Astrocyte of the spinal cord (primary cell): ENCODE results near the gene PTBP3.
"Not testable (repeated sequence)": the region's sequence is repeated elsewhere in the genome, so short reads cannot be mapped to it uniquely, and the experiment has no call there.

ENCODE experiments used
- DNase-seq: peaks from one replicate; pipeline ENCODE4 v3.0.0; 2011; ENCODE audit warnings: low read depth, low spot score
- H3K4me3 ChIP-seq: 2 replicates; pipeline ENCODE4 v1.5.1; 2011; ENCODE audit warnings: low read depth, mild to moderate bottlenecking, low read length, moderate library complexity
- CTCF ChIP-seq: IDR thresholded peaks from 2 replicates; pipeline ENCODE4 v1.5.1; 2012; ENCODE audit warnings: low read depth, mild to moderate bottlenecking, low read length, inconsistent platforms
- in situ Hi-C: cut with HindIII; loops from 2 replicates; pipeline ENCODE4 v1.10.0; 2017; ENCODE audit warnings: low sequenced_read_pairs

PTBP3 gene

GRCh38 chr9:112371060-112371459 is 37.6 kb upstream of the PTBP3 start:
- H3K4me3 ChIP-seq: no peak overlapping the region
- no peak for DNase-seq
- no peak for TF ChIP-seq CTCF
- in situ Hi-C loops: no loop called here

- in situ Hi-C loops: no loop called here
- no peak overlapping the region for H3K4me3 ChIP-seq
- DNase-seq: no peak
- TF ChIP-seq CTCF: no peak
These were observed 36.4 kb upstream of the PTBP3 start for GRCh38 chr9:112369817-112370216.

DNA sequence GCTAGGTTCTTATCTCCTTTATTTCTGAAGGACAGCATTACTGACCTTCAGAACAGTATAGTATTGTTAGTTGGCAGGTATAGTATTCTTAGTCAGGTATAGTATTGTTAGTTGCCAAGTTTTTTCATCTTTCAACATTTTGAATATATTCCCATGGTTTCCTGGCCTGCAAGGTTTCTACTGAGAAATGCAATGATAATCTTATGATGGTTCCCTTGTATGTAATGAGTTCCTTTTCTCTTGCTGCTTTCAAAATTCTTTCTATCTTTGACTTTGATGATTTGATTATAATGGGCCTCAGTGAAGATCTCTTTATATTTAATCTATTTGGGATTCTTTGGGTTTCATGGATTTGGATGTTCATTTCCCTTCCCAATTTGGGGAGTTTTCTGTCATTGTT is 34.0 kb upstream of the PTBP3 start:
- DNase-seq: no peak
- no peak overlapping the region for H3K4me3 ChIP-seq
- in situ Hi-C loops: no loop called here
- TF ChIP-seq CTCF: no peak

- in situ Hi-C loops: no loop called here
- H3K4me3 ChIP-seq: no peak overlapping the region
- DNase-seq: no peak
- TF ChIP-seq CTCF: no peak
These were observed 33.2 kb upstream of the PTBP3 start for GRCh38 chr9:112366591-112366990.

- DNase-seq, in situ Hi-C loops, H3K4me3 ChIP-seq: not testable (repeated sequence)
These were observed 31.8 kb upstream of the PTBP3 start for GRCh38 chr9:112365257-112365656.

GRCh38 chr9:112364761-112365160 is 31.3 kb upstream of the PTBP3 start:
- no peak for TF ChIP-seq CTCF
- no peak for DNase-seq
- H3K4me3 ChIP-seq: no peak overlapping the region
- in situ Hi-C loops: no loop called here

GRCh38 chr9:112361601-112362000 is 28.2 kb upstream of the PTBP3 start:
- no peak overlapping the region for H3K4me3 ChIP-seq
- DNase-seq: peak; percentile 65
- in situ Hi-C loops: no loop called here
- TF ChIP-seq CTCF: peak; percentile 24
